HL-60 (cell line): ENCODE data around the gene RASD2.

ENCODE experiments used
- GABPA ChIP-seq: IDR thresholded peaks from 2 replicates; pipeline ENCODE4 v1.6.1; 2012; ENCODE audit warnings: low read depth
- POLR2AphosphoS5 ChIP-seq: IDR thresholded peaks from 2 replicates; pipeline ENCODE4 v1.6.1; 2012; ENCODE audit warnings: low read depth
- SPI1 ChIP-seq: IDR thresholded peaks from 2 replicates; pipeline ENCODE4 v1.6.1; 2012; ENCODE audit warnings: low read depth, mild to moderate bottlenecking, borderline replicate concordance
- TF ChIP-seq, protein P1 (sequence below): IDR thresholded peaks from one replicate; pipeline ENCODE4 v1.5.1; 2011; ENCODE audit warnings: low read length, control low read depth, inconsistent platforms; ENCODE audit not compliant: insufficient read depth
- TF ChIP-seq, protein P2 (sequence below): IDR thresholded peaks from 2 replicates; pipeline ENCODE4 v1.6.1; 2012; ENCODE audit warnings: low read depth; ENCODE audit not compliant: insufficient replicate concordance

DNA sequence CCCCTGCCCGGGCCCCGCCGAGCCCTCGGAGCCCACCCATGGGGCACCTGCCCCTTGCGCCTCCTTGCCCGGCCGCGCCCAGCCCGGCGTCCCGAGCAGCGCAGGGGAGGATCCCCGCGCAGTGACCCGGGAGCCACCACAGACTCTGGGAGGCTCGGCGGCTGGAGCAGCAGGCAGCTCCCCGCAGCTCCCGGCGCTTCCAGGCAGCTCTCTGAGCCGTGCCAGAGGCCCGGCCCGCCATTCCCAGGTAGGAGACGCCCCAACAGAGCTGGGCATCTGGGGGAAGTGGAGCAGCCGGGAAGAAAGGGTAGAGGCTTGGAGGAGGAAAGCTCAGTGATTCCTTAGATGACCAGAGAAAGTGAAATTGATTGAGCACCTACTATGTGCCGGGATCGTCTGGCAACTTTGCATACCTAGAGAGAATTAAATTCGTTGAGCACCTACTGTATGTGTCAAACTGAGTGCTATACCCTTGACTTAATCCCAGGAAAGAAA lies 670 bp downstream of the RASD2 start:
- TF ChIP-seq, protein P1, sequence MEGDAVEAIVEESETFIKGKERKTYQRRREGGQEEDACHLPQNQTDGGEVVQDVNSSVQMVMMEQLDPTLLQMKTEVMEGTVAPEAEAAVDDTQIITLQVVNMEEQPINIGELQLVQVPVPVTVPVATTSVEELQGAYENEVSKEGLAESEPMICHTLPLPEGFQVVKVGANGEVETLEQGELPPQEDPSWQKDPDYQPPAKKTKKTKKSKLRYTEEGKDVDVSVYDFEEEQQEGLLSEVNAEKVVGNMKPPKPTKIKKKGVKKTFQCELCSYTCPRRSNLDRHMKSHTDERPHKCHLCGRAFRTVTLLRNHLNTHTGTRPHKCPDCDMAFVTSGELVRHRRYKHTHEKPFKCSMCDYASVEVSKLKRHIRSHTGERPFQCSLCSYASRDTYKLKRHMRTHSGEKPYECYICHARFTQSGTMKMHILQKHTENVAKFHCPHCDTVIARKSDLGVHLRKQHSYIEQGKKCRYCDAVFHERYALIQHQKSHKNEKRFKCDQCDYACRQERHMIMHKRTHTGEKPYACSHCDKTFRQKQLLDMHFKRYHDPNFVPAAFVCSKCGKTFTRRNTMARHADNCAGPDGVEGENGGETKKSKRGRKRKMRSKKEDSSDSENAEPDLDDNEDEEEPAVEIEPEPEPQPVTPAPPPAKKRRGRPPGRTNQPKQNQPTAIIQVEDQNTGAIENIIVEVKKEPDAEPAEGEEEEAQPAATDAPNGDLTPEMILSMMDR: no peak
- TF ChIP-seq, protein P2, sequence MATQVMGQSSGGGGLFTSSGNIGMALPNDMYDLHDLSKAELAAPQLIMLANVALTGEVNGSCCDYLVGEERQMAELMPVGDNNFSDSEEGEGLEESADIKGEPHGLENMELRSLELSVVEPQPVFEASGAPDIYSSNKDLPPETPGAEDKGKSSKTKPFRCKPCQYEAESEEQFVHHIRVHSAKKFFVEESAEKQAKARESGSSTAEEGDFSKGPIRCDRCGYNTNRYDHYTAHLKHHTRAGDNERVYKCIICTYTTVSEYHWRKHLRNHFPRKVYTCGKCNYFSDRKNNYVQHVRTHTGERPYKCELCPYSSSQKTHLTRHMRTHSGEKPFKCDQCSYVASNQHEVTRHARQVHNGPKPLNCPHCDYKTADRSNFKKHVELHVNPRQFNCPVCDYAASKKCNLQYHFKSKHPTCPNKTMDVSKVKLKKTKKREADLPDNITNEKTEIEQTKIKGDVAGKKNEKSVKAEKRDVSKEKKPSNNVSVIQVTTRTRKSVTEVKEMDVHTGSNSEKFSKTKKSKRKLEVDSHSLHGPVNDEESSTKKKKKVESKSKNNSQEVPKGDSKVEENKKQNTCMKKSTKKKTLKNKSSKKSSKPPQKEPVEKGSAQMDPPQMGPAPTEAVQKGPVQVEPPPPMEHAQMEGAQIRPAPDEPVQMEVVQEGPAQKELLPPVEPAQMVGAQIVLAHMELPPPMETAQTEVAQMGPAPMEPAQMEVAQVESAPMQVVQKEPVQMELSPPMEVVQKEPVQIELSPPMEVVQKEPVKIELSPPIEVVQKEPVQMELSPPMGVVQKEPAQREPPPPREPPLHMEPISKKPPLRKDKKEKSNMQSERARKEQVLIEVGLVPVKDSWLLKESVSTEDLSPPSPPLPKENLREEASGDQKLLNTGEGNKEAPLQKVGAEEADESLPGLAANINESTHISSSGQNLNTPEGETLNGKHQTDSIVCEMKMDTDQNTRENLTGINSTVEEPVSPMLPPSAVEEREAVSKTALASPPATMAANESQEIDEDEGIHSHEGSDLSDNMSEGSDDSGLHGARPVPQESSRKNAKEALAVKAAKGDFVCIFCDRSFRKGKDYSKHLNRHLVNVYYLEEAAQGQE: no peak
- TF ChIP-seq POLR2AphosphoS5: no peak
- no peak for TF ChIP-seq GABPA
- no peak for TF ChIP-seq SPI1
